ENCODE results near the gene CFP.

- TF ChIP-seq CTCF (IDR thresholded peaks at IDR 0.05) (no peak), POLR2A (IDR thresholded peaks at IDR 0.05) (no peak)
These were observed 10.7 kb downstream of the CFP start for GRCh38 chrX:47618923-47619485.

All from esophagus squamous epithelium (tissue), 4 donors.